Activated gamma-delta T cell treated with Interleukin-2 at 50 U/mL for 16 hours (primary cell): ENCODE data around the gene CRIP1.

Experiments used
- DNase-seq: peaks from one replicate; pipeline ENCODE4 v3.0.0-alpha.2; 2020

CRIP1 gene

DNA sequence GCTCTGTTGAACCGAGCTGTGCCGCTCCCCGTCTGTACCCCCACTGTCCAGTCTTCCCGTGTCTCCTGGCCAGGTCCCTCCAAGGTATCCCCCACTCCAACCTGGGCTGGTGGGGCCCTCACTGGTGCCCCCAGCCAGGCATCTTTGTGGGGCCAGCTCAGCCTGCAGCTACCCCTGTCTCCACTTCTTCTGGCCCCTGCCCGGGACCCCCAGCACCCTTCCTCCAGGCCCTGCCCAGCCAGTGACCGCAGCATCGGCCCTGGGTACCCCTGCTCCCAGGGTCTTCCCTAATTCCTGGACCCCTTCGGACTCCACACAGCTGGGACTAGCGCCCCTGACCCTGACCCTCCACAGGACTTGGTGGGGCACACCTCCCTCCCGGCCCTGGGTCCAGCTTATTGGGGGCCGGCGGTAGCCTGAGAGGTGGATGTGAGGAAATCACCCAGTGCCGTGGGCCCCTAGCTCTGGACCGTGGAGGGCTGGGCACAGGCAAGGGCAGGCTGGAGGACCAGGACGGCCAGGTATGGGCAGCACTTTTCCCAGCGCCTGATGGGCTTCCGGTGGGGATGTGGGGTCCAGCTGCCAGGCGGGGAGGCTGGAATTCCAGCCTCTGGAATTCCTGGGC, 4.1 kb upstream of the CRIP1 start:
- no peak for DNase-seq

DNA sequence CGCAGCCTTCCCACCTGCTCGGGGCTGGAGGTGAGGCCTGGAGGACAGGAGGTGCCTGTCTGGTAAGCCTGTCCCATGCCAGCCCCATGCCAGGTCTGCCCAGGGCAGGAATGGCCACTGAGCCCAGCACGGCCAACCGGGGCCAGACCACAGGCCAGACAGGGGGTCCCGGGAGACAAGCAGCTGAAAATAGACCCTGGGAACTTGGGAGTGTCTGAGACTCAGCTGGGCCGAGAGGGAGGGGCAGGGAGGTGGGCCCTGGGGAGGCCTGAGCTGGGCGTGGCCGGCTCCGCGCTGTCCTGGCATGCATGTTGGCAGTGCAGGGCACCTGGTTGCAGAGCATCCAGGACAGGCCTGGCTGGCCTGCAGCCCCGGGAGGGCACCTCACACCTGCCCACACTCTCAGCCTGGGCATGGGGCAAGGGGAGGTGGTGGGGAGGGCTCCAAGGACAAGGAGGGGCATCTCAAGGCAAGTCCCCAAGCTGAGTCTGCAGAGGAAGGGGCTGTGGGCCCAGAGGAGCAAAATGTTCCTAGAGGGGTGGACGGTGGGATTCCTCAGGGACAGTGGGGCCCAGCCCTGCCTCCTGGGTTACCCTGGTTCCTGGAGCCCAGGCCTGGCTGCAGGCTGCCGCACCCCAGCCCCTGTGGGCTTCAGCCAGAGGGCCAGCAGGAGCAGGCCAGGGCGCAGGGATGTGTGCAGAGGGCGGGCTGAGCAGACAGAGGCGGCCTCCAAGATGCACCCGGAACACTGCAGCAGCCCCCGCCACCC, 3.2 kb upstream of the CRIP1 start:
- no peak for DNase-seq

DNA sequence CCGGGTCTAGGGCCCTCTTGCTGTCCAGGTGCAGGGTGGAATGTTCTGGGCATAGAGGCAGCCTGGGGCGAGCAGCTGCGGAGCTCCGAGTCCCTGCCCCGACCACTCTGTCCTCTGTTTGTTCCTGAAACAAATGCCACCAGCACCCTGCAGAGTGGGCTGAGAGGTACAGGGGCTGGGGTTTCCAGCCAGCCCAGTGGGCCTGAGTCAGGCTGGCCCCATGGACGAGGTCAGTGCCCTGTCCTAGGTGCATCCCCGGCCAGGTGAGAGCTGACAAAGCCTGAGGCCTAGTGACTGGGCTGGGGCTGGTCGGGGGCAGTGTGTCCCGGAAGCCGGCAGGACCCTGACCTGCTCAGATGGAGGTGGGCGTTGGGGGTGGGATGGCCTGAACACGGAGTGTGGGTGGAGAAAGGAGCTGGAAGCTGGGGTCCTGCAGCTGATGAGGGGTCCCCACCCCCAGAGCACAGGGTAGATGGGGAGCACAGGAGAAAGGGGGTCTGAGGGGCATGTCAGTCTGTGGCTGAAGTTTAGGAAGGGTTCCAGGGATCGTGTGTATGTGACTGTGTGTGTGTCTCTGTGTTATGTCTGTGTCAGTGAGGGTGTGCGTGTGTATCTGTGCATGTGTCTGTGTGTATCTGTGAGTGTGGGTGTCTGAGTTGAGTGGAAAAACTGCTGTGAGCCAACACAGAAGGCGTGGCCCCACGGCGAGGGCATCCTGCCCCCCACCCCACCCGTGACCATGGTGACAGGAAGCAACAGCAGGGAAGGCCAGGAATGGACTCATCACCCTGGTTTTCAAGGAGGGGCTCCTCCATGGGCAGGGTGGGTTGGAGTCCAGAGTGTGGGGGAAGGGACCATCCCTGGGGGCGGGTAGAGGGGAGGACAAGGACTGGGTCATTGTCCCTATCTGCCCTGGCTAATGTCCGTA, 2.4 kb upstream of the CRIP1 start:
- no peak for DNase-seq

DNA sequence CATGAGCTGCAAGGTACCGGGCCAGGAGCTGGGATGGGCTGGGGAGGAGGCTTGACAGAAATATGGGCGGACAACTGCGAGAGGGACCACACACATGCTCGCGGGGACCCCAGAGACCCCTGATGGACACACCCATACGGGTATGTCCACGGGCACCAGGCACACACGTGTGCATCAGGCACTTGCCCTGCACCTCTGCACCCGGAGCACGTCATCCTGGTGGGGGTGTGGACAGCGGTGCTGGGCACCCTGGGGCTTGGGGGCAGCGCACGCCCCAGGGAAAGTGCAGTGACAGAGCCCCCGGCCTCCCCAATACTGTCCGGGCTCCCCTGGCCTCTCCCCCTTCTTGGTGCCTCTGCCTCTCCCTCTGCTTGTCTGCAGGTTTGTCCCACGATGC, 1.7 kb upstream of the CRIP1 start:
- no peak for DNase-seq

DNA sequence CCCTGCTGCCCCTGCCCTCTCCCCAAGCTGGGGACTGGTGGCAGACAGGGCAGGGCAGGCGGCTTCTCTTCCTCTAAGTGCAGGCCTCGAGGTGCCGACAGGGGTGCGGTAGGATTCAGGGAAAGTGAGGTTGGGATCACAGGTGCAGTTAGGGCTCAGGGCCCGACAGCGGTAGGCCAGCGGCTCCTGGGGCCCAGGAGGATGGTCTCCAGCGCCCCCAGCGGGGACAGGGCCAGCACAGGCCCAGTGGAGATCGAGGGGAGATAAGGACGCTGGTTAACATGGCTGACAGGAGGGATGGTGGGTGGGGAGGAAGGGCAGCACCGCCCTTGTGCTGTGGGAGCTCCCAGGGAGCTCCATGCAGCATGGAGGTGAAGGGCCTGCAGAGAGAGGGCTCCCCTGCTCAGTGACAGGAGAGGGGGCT, 935 bp upstream of the CRIP1 start:
- no peak for DNase-seq

DNA sequence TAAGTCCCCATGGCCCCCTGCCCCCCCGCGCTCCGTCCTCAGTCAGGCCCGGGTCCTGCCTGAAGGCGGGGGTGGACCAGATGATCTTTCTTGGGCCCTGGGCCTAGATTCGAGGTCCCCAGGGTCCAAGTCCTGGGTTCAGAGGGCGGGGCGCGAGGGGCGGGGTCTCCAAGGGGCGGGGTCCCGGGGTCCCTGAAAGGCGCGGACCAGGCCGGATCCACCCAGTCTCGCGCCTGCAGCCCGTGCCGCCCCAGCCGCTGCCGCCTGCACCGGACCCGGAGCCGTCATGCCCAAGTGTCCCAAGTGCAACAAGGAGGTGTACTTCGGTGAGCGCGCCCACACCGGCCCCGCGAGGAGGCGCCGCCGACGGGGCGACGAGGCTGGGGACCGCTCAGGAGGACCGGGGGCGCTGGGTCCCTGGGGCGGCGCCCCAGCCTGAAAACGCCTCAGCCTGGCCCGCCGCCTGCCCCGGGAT, 325 bp downstream of the CRIP1 start:
- peak; percentile 41 for DNase-seq

DNA sequence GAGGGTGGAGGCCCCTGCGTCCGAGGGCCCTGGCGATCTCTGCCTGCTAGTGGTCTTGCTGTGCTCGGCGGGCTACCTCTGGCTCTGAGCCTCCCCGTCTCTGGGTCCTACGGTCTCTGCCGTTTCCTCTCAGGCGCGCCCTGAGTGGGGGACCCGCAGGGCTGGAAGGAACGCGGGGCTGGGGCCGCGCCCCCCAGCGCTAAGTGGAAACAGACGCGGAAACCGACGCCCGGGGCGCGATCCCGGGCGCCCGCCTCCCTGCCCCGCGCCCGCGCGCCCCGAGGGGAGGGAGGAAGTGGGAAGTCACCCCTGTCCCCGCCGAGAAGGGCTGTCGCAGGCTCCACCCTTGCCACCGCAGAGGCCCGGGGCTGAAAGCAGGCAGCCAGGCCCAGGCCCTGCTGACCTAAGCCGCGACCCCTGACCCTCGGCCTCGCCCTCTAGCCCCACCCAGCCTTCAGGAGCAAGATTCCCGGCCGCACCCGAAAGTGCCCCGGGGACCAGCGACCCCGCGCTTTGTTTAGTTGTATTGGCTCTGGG, 831 bp downstream of the CRIP1 start:
- DNase-seq: peak; percentile 67

DNA sequence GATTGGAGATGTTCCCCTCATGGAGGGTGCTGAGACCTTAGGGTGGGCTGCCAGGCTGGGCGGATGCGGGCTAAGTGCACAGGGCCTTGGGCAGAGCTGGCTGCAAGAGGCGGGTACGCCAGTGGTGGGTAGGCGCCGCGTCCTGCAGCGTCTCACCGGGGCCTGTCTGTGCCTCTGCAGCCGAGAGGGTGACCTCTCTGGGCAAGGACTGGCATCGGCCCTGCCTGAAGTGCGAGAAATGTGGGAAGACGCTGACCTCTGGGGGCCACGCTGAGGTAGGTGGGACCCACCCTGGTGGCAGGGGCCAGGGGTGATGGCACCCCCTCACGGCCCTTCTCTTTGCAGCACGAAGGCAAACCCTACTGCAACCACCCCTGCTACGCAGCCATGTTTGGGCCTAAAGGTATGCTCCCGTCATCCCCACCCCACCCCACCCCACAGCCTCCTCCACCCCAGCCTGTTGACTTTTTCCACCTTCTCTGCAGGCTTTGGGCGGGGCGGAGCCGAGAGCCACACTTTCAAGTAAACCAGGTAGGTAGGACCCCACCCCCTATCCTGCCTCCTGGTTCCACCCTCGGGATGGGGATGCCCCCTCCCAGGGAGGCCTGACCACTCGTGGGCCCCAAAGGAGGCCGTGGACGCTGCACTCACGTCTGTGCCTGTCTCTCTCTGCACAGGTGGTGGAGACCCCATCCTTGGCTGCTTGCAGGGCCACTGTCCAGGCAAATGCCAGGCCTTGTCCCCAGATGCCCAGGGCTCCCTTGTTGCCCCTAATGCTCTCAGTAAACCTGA, 1.5 kb downstream of the CRIP1 start:
- DNase-seq: peak; percentile 34

DNA sequence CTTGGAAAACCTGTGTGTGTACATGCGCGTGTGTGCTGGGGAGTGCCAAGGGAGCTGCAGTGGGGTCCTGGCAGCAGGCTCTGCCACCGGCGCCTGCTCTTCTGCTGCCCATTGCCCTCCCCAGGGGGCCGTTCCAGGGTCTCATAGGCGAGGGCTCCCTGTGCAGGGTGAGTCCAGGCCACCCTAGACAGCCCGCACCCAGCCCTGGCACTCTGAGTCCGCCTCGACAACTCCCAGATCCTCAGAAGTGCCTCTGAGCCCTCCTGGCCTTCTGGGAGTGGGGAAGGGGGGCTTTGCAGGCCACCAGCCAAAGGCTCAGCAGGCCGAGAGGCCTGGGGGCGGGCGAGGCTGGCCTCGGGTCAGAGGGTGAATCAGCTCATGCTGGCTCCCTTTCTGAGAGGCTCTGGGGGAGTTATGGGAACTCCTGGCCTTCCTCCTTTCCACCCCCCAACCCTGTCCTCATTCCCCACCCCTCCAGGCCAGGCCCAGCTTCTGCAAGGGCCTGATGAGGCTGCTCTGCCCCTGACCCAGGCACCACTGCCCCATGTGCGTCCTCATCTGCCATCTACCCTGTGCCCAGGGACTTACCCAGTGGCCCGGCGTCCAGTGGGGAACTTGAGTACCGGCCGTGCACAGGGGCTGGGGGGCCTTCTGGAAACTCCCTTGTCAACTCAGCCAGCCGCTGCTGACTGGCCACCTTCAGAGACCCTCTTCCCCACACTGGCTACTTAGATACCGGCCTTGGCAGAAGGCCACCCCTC, 2.3 kb downstream of the CRIP1 start:
- DNase-seq: no peak

DNA sequence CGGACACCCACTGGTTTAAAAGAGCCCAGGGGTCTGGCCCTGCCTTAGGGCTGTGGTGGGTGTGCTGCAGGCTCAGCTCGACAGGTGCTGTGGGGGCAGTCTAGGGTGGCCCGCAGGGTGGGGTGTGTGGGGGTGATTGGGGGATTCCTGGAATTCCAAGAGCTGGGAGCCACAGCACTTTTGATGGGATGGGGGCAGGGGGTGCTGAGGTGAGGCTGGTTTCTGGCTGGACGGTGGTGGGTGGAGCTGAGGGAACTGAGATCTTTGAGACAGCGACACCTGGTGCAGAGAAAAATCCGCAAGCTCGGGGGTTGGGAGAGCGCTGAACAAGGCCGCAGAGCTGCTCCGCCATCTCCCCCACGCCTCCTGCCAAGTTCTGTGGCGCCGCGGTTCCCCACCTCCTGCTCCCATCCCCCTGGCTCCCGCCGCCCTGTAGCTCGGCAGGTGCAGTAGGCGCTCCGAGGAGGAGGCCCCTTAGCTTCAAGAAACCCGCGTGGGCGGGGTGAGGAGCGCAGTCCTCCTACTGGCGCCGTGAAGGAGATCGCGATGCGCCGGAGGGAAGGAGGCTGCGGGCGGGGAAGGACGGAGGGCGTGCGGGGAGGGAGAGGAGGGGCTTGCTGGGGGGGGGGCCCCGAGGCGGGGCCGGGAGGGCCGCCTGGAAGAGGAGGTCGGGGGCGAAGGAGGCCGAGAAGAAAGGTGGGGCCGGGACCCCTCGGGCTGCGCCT, 3.0 kb downstream of the CRIP1 start:
- DNase-seq: peak; percentile 86

DNA sequence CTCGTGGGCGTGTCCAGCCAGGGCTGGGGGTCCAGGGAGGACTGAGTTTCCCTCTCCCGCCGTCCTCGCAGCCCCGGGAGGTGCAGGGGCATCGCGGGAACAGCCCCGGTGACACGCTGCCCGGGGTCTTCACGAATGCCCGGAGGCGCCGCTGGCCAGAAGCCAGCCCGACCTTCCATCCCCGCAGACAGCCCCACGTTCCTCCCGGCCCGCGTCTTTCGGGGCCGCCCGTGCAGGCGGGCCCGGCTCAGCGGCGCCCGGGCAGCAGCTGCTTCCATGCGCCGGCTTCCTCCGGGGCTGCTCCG, 3.5 kb downstream of the CRIP1 start:
- no peak for DNase-seq

DNA sequence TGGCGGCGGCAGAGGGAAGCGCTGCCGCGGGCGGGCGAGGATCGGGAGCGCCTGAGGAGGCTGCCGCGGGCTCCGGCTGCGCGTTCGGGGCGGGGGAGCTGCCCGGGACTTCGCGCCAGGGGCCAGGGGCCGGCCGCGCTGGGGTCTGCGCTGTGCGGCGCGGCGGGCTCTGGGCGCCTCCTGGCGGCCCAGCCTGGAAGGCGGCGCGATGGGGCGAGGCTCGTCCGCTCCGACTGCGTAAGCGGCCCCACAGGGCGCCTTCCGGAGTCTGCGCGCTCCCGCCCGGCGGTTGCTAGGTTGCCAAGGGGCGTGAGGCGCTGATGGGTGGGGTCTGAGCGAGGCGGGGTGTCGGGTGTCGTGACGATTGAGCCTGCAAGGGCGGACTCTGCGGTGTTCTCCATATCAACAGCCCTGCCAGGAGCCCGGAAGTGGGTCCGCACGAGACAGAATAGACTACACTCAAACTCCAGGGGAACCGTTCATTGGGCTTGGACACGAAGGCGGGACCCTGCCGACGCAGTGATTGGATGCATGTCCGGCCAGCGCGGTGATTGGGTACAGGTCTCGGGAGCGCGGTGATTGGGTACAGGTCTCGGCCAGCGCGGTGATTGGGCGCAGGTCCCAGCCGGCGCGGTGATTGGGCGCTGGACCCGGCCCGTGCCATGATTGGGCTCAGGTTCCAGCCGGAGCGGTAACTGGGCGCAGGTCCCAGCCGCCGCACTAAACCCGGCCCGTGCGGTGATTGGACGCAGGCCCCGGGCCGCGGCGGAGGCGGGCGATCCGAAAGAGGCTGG, 4.1 kb downstream of the CRIP1 start, which contains the start of gene TEDC1:
TSS of gene TEDC1 (plus strand) at position 675 of the 794 bp plus-strand sequence. CDS start 130 bp downstream, outside the sequence.
- DNase-seq: peak; percentile 99

DNA sequence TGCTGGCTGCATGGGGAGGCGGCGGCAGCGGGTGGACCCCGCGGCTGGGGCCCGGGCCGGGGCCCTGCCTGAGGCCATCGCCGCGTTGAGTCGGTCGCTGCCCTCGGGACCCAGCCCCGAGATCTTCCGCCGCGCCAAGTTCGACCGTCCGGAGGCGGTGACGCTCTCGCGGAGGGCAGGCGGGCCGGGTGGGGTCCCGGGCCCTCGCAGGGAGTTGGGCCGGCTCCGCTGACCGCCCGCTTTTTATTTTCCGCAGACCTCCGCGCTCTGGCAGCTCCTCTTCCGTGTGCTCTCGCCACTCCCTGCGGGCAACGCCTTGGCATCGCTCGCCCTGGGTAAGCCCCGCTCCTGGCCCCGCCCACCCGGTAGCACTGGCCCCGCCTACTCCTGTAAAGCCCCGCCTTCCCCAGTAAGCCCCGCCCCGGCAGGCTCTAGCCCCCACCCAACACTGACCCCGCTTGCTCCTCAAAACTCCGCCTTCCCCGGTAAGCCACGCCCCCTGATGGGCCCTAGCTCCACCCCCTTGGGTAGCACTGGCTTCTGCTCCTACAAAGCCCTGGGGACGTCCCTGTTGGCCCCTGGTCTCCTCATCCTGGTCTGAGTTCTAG, 4.8 kb downstream of the CRIP1 start:
- peak; percentile 75 for DNase-seq

DNA sequence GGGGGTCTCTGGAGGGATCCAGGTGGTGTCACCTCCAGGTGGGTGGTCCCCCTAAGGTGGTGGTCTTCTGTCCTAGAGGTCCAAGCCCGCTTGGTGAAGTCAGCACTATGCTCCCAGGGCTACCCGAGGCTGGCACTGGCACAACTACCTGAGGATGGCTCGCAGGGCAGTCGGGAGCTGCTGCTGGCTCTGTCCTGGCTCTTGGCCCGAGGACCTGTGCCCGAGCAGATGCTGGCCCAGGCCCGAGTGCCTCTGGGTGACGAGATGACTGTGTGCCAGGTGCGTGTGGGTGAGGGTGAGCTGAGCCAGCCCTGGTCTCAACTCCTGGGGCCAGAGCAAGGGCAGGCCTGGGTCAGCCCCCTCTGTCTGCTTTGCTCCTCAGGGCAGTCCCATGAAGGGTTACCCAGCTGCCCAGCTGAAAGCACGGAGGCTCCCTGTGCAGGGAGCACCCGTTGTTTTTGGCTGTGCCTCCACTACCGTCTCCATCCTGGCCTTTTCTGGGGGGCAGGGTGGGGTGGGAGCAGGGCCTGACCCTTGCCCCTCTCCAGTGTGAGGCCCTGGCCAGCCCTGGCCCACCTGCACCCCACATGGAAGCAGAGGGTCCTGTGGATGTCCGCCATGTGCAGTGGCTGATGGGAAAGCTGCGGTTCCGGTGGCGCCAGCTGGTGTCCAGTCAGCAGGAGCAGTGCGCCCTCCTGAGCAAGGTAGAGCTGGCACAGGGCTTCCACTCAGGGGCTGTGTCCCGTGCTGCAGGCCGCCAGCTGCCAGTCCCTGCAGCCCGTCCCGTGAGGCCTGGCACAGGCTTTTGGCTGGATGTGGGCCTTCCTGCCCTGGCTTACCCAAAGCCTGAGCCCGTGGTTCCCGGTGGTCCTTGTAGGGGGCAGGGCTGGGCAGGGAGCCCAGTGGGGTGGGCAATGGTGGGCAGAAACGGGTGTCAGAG, 5.6 kb downstream of the CRIP1 start:
- peak; percentile 5 for DNase-seq

DNA sequence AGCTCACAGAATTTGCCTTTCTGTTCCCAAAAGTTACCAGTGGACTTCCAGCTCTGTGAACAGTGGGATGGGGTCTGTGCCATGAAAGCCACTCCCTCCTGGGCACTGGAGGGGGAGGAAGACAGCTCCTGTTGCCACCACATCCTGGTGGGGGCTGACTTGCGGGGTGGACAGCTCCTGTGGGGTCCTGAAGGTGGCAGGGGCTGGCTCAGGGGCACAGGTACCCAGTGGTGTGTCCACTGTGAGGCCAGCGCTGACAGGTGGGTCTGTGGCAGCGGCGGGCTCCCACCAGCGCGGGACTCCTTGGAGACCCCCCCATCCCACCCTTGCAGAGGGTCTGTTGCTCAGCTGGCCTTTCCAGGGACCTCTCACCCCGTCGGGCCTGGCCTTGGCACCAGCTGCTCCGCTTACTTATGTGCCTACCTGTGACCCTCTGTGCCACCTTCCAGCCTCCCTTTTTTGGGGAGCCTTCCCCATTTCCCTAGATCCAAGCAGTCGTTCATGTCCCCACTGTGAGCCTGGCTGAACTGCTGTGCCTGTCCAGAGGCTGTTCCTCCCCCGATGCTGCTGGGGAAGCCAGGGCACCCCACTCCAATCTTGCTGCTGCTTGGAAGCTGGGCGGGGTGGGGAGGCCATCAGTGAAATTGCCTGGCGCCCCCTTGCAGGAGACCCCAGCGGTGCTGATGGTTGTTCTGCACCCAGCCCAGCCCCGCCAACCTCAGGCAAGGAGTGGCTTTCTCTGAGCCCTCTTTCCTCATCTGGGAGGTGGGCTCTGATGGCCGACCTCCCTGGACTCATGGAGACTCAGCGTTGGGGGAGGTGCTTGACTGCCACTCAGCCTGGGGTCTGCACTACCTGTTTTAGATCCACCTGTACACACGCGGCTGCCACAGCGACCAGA, 6.5 kb downstream of the CRIP1 start:
- DNase-seq: peak; percentile 4

DNA sequence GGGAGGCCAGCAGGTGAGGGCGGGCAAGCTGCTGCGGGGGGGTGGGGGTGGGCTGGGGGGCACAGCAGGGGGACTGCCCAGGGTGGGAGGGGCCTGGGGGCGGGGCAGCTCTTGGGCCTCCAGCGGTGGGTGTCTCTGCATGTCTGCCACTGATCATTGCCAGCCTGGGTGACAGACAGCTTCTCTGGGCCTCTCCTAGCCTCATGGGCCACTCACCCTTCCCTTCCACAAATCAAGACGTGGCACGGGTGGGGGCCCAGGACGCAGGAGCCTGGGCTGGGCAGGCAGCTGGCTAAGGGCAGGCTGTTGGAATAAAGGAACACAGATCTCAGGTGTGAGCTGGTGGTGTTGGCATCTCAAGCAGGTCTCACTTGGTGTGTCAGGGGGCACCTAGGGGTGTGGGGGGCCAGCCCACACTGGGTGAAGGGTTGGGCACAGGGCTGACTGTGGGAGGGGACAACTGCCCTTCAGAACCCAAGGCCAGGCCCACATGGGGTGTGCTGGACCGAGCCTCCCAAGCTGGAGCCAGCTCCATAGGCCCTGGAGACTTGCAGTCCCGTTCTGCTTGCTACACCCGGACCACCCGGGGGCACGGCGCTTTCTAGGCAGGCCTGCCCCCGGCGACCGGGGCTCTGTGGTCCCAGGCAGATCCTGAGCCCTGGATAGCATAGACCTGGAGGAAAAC, 7.4 kb downstream of the CRIP1 start:
- no peak for DNase-seq

DNA sequence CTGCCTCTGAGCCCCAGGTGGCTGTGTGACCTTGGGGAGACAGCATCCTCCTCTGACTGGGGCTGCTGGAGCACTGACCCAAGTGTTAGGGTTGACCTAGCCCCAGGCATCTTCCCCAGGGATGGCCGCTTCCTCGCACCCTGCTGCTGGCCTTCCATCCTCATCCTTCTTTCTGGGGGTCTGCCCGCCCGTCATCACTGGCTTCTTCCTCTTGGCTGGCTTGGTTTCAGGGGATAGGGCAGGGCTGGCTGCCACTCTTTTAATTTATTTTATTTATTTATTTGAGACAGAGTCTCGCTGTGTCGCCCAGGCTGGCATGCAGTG, 7.9 kb downstream of the CRIP1 start:
- DNase-seq: no peak
